Measurements from ENCODE around the gene VCAM1. TPM values are rescaled to one million over a fixed set of nuclear protein-coding genes. Genes with fewer than 3 reads are reported as not detected.

Gene VCAM1
- total and polyA plus RNA-seq, 2 donors (not counting 3 experiments of a cell fraction or from before 2014, with no cell fraction given): 1.8 to 2.3 TPM

GRCh38 chr1:100703052-100703451, 16.5 kb upstream of the VCAM1 start:
- H3K9ac ChIP-seq (replicated peaks; ENCODE audit: extremely low read depth, insufficient read depth, low read length): no peak overlapping the region
- H3K4me3 ChIP-seq (replicated peaks in 1 of 3; ENCODE audit: insufficient read depth in 1 of 3, low read depth in 1 of 3, low read length in 3 of 3): no peak overlapping the region
- dilution Hi-C loops (cut with MboI; ENCODE audit: extremely low pct_ligation_motif_present, low sequenced_read_pairs) (no loop called here), intact Hi-C loops (cut with micrococcal nuclease) (loop anchor here (10.0 kb wide), 1 partner anchor 162 kb away; no protein-coding TSS in a partner anchor)
- H3K4me1 ChIP-seq (ENCODE audit: control insufficient read depth, extremely low read depth, insufficient read depth, low read length): peaks cover 25% of the 10 kb centered on the region
- FAIRE-seq (no peak), DNase-seq (ENCODE audit: low read depth, low spot score) (peak; percentile 74)
- ChIA-PET POLR2A (no interaction called here), CTCF (interaction anchor here (0.9 to 1.7 kb wide), 2 partner anchors 8 to 16 kb away, joined by 3 to 5 read pairs; partner anchors contain the start of gene VCAM1)
- TF ChIP-seq, protein P1, sequence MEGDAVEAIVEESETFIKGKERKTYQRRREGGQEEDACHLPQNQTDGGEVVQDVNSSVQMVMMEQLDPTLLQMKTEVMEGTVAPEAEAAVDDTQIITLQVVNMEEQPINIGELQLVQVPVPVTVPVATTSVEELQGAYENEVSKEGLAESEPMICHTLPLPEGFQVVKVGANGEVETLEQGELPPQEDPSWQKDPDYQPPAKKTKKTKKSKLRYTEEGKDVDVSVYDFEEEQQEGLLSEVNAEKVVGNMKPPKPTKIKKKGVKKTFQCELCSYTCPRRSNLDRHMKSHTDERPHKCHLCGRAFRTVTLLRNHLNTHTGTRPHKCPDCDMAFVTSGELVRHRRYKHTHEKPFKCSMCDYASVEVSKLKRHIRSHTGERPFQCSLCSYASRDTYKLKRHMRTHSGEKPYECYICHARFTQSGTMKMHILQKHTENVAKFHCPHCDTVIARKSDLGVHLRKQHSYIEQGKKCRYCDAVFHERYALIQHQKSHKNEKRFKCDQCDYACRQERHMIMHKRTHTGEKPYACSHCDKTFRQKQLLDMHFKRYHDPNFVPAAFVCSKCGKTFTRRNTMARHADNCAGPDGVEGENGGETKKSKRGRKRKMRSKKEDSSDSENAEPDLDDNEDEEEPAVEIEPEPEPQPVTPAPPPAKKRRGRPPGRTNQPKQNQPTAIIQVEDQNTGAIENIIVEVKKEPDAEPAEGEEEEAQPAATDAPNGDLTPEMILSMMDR (IDR thresholded peaks at IDR 0.05; ENCODE audit: extremely low read depth in 1 of 2, insufficient read depth in 1 of 2, low read depth in 1 of 2, low read length in 2 of 2): no peak
- TF ChIP-seq POLR2AphosphoS5 (IDR thresholded peaks at IDR 0.05; ENCODE audit: insufficient read depth, low read depth, low read length): no peak
- TF ChIP-seq EZH2 (IDR thresholded peaks at IDR 0.05; ENCODE audit: borderline replicate concordance, low read depth, low read length, severe bottlenecking): no peak
- no peak for TF ChIP-seq FOS (IDR thresholded peaks at IDR 0.05; ENCODE audit: borderline replicate concordance, insufficient read depth, low read length)
- TF ChIP-seq, protein P2, sequence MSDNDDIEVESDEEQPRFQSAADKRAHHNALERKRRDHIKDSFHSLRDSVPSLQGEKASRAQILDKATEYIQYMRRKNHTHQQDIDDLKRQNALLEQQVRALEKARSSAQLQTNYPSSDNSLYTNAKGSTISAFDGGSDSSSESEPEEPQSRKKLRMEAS (IDR thresholded peaks at IDR 0.05; ENCODE audit: insufficient read depth, insufficient read length): no peak
- no peak for TF ChIP-seq MYC (IDR thresholded peaks at IDR 0.05; ENCODE audit: low read depth, low read length)
- no peak for TF ChIP-seq GATA2 (IDR thresholded peaks at IDR 0.05; ENCODE audit: insufficient read depth, insufficient read length, low read depth, low read length)
- no peak for TF ChIP-seq JUN (IDR thresholded peaks at IDR 0.05; ENCODE audit: borderline replicate concordance, insufficient read depth, insufficient read length, low read depth)
- no peak for TF ChIP-seq POLR2A (IDR thresholded peaks at IDR 0.05; ENCODE audit: low read depth, low read length)
- H3K27ac ChIP-seq (ENCODE audit: insufficient read depth, low read depth, low read length): no peak overlapping the region
- no peaks in the 10 kb centered on the region for H3K79me2 ChIP-seq (ENCODE audit: control insufficient read depth, insufficient read depth, low read length)
- no peak overlapping the region for H3K4me2 ChIP-seq (ENCODE audit: insufficient read depth, low read length)
- no peaks in the 10 kb centered on the region for H3K9me3 ChIP-seq (replicated peaks; ENCODE audit: control insufficient read depth, insufficient read depth, low read length)
- no peaks in the 10 kb centered on the region for H3K27me3 ChIP-seq (ENCODE audit: control insufficient read depth in 2 of 2, insufficient read depth in 2 of 2, low read length in 2 of 2)
- no peaks in the 10 kb centered on the region for H3K36me3 ChIP-seq (ENCODE audit: control insufficient read depth in 2 of 2, extremely low read depth in 1 of 2, insufficient read depth in 2 of 2, low read length in 2 of 2)
- no TSS peak for BruUV-seq (replicated peaks)
- no peak overlapping the region for H2AFZ ChIP-seq (ENCODE audit: low read depth, low read length)
- no peaks in the 10 kb centered on the region for H3K9me1 ChIP-seq (replicated peaks; ENCODE audit: control insufficient read depth, extremely low read depth, insufficient read depth, low read length)
- H4K20me1 ChIP-seq (replicated peaks; ENCODE audit: control insufficient read depth, extremely low read depth, insufficient read depth, low read length): no peaks in the 10 kb centered on the region
